Measurements from ENCODE around the gene DRAXIN. TPM values are rescaled to one million over a fixed set of nuclear protein-coding genes. Genes with fewer than 3 reads are reported as not detected.

The DRAXIN gene
- polyA plus RNA-seq, 1 of the 3 experiments (the other 2 are of a cell fraction) = 0.97 TPM

GRCh38 chr1:11712285-11712684, 20.8 kb downstream of the DRAXIN start:
- no peak overlapping the region for H3K4me2 ChIP-seq
- H3K36me3 ChIP-seq (replicated peaks in 1 of 2; ENCODE audit: control insufficient read depth in 1 of 2, insufficient read depth in 2 of 2, low read length in 1 of 2) = no peaks in the 10 kb centered on the region
- ChIA-PET CTCF (interaction anchor here (3.0 to 6.6 kb wide), 2 partner anchors 30 to 61 kb away, joined by 14 to 66 read pairs; partner anchors contain the start of gene MAD2L2), POLR2A (interaction anchor here (1.1 kb wide), 1 partner anchor 30 kb away, joined by 3 read pairs; no protein-coding TSS in a partner anchor)
- H4K20me1 ChIP-seq (ENCODE audit: insufficient read depth) = no peaks in the 10 kb centered on the region
- 84% methylated on average over 4 of the region's 8 CpGs for WGBS (ENCODE audit: low lambda C conversion rate)
- H3K27me3 ChIP-seq (ENCODE audit: insufficient read depth) = no peaks in the 10 kb centered on the region; the same call in 1 of the 2 replicates
- no peak overlapping the region for H3K27ac ChIP-seq (ENCODE audit: low read depth in 2 of 2, low read length in 1 of 2)
- H3F3A ChIP-seq (replicated peaks; ENCODE audit: insufficient read depth) = no peaks in the 10 kb centered on the region
- no peaks in the 10 kb centered on the region for H3K9me3 ChIP-seq
- no peak for TF ChIP-seq ELF1 (IDR thresholded peaks at IDR 0.05)
- no peak for TF ChIP-seq USF2 (IDR thresholded peaks at IDR 0.05; ENCODE audit: borderline replicate concordance, low read depth, low read length)
- TF ChIP-seq NRF1 (IDR thresholded peaks at IDR 0.05; ENCODE audit: low read depth, low read length) = no peak
- no peak for TF ChIP-seq FOSL2 (IDR thresholded peaks at IDR 0.05; ENCODE audit: borderline replicate concordance, low read depth)
- TF ChIP-seq TAF1 (IDR thresholded peaks at IDR 0.05; ENCODE audit: borderline replicate concordance, low read depth, low read length) = no peak
- no peak for TF ChIP-seq USF1 (IDR thresholded peaks at IDR 0.05; ENCODE audit: borderline replicate concordance, low read depth)
- no peak for TF ChIP-seq EZH2phosphoT487 (IDR thresholded peaks at IDR 0.05; ENCODE audit: borderline replicate concordance, low read depth)
- no peak overlapping the region for H3K4me3 ChIP-seq (ENCODE audit: low read depth in 2 of 2, low read length in 1 of 2)
- H3K4me1 ChIP-seq (ENCODE audit: control insufficient read depth in 1 of 2, insufficient read depth in 2 of 2, low read depth in 1 of 2, low read length in 1 of 2) = peaks cover 0 to 7% of the 10 kb centered on the region in 2 experiments; a peak in 1 of 4 replicates
- no peak overlapping the region for H3K9ac ChIP-seq
- no peak for DNase-seq
- no peak overlapping the region for H2AFZ ChIP-seq (ENCODE audit: low read depth)
- H3K9me2 ChIP-seq = no peaks in the 10 kb centered on the region
- H3K79me2 ChIP-seq (ENCODE audit: insufficient read depth) = no peaks in the 10 kb centered on the region

GRCh38 chr1:11713095-11713494, 21.6 kb downstream of the DRAXIN start:
- Histone ChIP-seq H3K9ac (no peak overlapping the region), H3K4me1 (ENCODE audit: control insufficient read depth in 1 of 2, insufficient read depth in 2 of 2, low read depth in 1 of 2, low read length in 1 of 2) (no peaks in the 10 kb centered on the region; a peak in 1 of 4 replicates), H3K9me3 (no peaks in the 10 kb centered on the region), H2AFZ (ENCODE audit: low read depth) (no peak overlapping the region), H3K27ac (ENCODE audit: low read depth in 2 of 2, low read length in 1 of 2) (no peak overlapping the region), H3F3A (replicated peaks; ENCODE audit: insufficient read depth) (no peaks in the 10 kb centered on the region), H3K36me3 (replicated peaks in 1 of 2; ENCODE audit: control insufficient read depth in 1 of 2, insufficient read depth in 2 of 2, low read length in 1 of 2) (no peaks in the 10 kb centered on the region), H3K4me3 (ENCODE audit: low read depth in 2 of 2, low read length in 1 of 2) (no peak overlapping the region), H3K27me3 (ENCODE audit: insufficient read depth) (no peaks in the 10 kb centered on the region; the same call in 1 of the 2 replicates), H3K4me2 (no peak overlapping the region), H3K9me2 (no peaks in the 10 kb centered on the region), H4K20me1 (ENCODE audit: insufficient read depth) (no peaks in the 10 kb centered on the region), H3K79me2 (ENCODE audit: insufficient read depth) (no peaks in the 10 kb centered on the region)
- WGBS (ENCODE audit: low lambda C conversion rate) = 72% methylated on average over 11 of the region's 11 CpGs
- no peak for TF ChIP-seq RXRA (IDR thresholded peaks at IDR 0.05; ENCODE audit: borderline replicate concordance, low read depth)
- TF ChIP-seq GABPA (IDR thresholded peaks at IDR 0.05; ENCODE audit: low read depth) = no peak
- TF ChIP-seq FOSL2 (IDR thresholded peaks at IDR 0.05; ENCODE audit: borderline replicate concordance, low read depth) = no peak
- no peak for TF ChIP-seq CHD2 (IDR thresholded peaks at IDR 0.05; ENCODE audit: low read length, partially characterized antibody)
- no peak for TF ChIP-seq MAX (IDR thresholded peaks at IDR 0.05; ENCODE audit: low read depth)
- TF ChIP-seq POLR2AphosphoS5 (IDR thresholded peaks at IDR 0.05; ENCODE audit: low read depth, low read length) = no peak
- no peak for TF ChIP-seq SIN3A (IDR thresholded peaks at IDR 0.05; ENCODE audit: borderline replicate concordance, low read depth, low read length)
- TF ChIP-seq TAF1 (IDR thresholded peaks at IDR 0.05; ENCODE audit: borderline replicate concordance, low read depth, low read length) = no peak
- TF ChIP-seq USF1 (IDR thresholded peaks at IDR 0.05; ENCODE audit: borderline replicate concordance, low read depth) = no peak
- TF ChIP-seq IRF3 (IDR thresholded peaks at IDR 0.05; ENCODE audit: low read depth, low read length) = no peak
- TF ChIP-seq RCOR1 (IDR thresholded peaks at IDR 0.05; ENCODE audit: low read length) = no peak
- TF ChIP-seq EZH2phosphoT487 (IDR thresholded peaks at IDR 0.05; ENCODE audit: borderline replicate concordance, low read depth) = no peak
- no peak for TF ChIP-seq RFX5 (IDR thresholded peaks at IDR 0.05; ENCODE audit: low read length)
- TF ChIP-seq FOXJ3 (CRISPR knock-in tag; IDR thresholded peaks at IDR 0.05) = no peak
- no peak for TF ChIP-seq USF2 (IDR thresholded peaks at IDR 0.05; ENCODE audit: borderline replicate concordance, low read depth, low read length)
- TF ChIP-seq GATA2 (CRISPR knock-in tag; IDR thresholded peaks at IDR 0.05) = no peak
- no peak for DNase-seq
- CTCF ChIA-PET = interaction anchor here (4.9 to 6.6 kb wide), 2 partner anchors 62 to 63 kb away, joined by 40 to 66 read pairs; no protein-coding TSS in a partner anchor
- POLR2A ChIA-PET = no interaction called here

Data from SK-N-SH (cell line).